H1 (cell line): ENCODE results near the gene BSG. TPM values are rescaled to one million over a fixed set of nuclear protein-coding genes. Genes with fewer than 3 reads are reported as not detected.
A peak's percentile ranks its signal among the peaks of the same experiment; 100 is the strongest.

Source experiments
- CTCF ChIA-PET: fragments of 300-600 bp; sonication (Branson Sonifier 250); formaldehyde crosslinking; loops from one replicate; lab custom pipeline; 2021; ENCODE audit not compliant: partially characterized antibody; lab: Charles Lee
- POLR2A ChIA-PET: fragments of 300-600 bp; sonication (Branson Sonifier 250); formaldehyde crosslinking; loops from one replicate; lab custom pipeline; 2021; ENCODE audit warnings: inconsistent platforms; ENCODE audit not compliant: partially characterized antibody; lab: Charles Lee
- DNase-seq, 2 experiments: peaks; one replicate each; pipeline versions ENCODE4 v3.0.0 to v3.0.0-alpha.2; 2010 to 2022; ENCODE audit warnings: low spot score in 2 of 2, low read depth in 1 of 2, mixed read lengths in 1 of 2
- FAIRE-seq: peaks from 2 replicates; lab custom pipeline; 2011; peaks lifted over from hg19 to GRCh38; lab: Jason Lieb, UNC
- H2AFZ ChIP-seq: 2 replicates; pipeline ENCODE4 v1.8.1; 2012; ENCODE audit warnings: low read length, inconsistent platforms
- H2AK5ac ChIP-seq: 2 replicates; pipeline ENCODE4 v1.6.1; 2013; ENCODE audit warnings: low read depth, low read length
- H2BK120ac ChIP-seq: replicated peaks from 2 replicates; pipeline ENCODE3; 2013; ENCODE audit warnings: low read depth, low read length, inconsistent platforms
- H2BK12ac ChIP-seq: 2 replicates; pipeline ENCODE4 v1.6.1; 2013; ENCODE audit warnings: low read depth, low read length
- H2BK15ac ChIP-seq: 2 replicates; pipeline ENCODE4 v1.6.1; 2013; ENCODE audit warnings: low read length
- H2BK20ac ChIP-seq: 2 replicates; pipeline ENCODE4 v1.6.1; 2013; ENCODE audit warnings: low read length
- H2BK5ac ChIP-seq: 2 replicates; pipeline ENCODE4 v1.6.1; 2013; ENCODE audit warnings: low read depth, low read length
- H3K14ac ChIP-seq: 2 replicates; pipeline ENCODE4 v1.6.1; 2013; ENCODE audit warnings: inconsistent platforms; ENCODE audit not compliant: insufficient read length
- H3K18ac ChIP-seq: 2 replicates; pipeline ENCODE4 v1.6.1; 2013; ENCODE audit warnings: low read length; ENCODE audit errors: extremely low read depth
- H3K23ac ChIP-seq: 2 replicates; pipeline ENCODE4 v1.6.1; 2013; ENCODE audit warnings: inconsistent platforms; ENCODE audit not compliant: insufficient read length
- H3K23me2 ChIP-seq: 2 replicates; pipeline ENCODE4 v1.6.1; 2013; ENCODE audit warnings: low read depth, low read length
- H3K27ac ChIP-seq: 2 replicates; pipeline ENCODE4 v1.6.1; 2011; ENCODE audit warnings: low read depth, low read length, inconsistent platforms
- H3K27me3 ChIP-seq, 4 experiments: replicated peaks in 1 of 4; 1 replicate in 1 of 4; 2 replicates in 3 of 4; pipeline versions ENCODE4 v1.6.1 to v1.8.1; 2011 to 2013; ENCODE audit warnings: low read length in 3 of 4, mild to moderate bottlenecking in 3 of 4, inconsistent platforms in 2 of 4, mixed read lengths in 2 of 4, moderate library complexity in 1 of 4; ENCODE audit not compliant: control insufficient read depth in 3 of 4, insufficient read depth in 3 of 4; ENCODE audit errors: extremely low read depth in 1 of 4
- H3K36me3 ChIP-seq, 4 experiments: 2 replicates each; pipeline versions ENCODE4 v1.6.1 to v1.8.1; 2011 to 2013; ENCODE audit warnings: mild to moderate bottlenecking in 4 of 4, low read length in 3 of 4, moderate library complexity in 2 of 4, control low read depth in 1 of 4, inconsistent platforms in 1 of 4; ENCODE audit not compliant: insufficient read depth in 4 of 4, control insufficient read depth in 2 of 4
- H3K4ac ChIP-seq: replicated peaks from 2 replicates; pipeline ENCODE3; 2013; ENCODE audit warnings: low read length, low read depth, mixed read lengths, inconsistent platforms; ENCODE audit not compliant: insufficient read length
- H3K4me1 ChIP-seq, 4 experiments: replicated peaks in 1 of 4; 1 replicate in 1 of 4; 2 replicates in 3 of 4; pipeline versions ENCODE4 v1.6.1 to v1.8.1; 2011 to 2013; ENCODE audit warnings: low read length in 3 of 4, inconsistent platforms in 2 of 4, mixed read lengths in 1 of 4; ENCODE audit not compliant: insufficient read depth in 4 of 4, control insufficient read depth in 3 of 4
- H3K4me2 ChIP-seq, 2 experiments: 2 replicates each; pipeline versions ENCODE4 v1.6.1 to v1.8.1; 2011 to 2013; ENCODE audit warnings: low read depth in 2 of 2, low read length in 2 of 2, control low read depth in 1 of 2, inconsistent platforms in 1 of 2, mild to moderate bottlenecking in 1 of 2; ENCODE audit not compliant: insufficient read depth in 1 of 2
- H3K4me3 ChIP-seq, 4 experiments: fragments of 200-600, 300-600 bp in 1 of 4; sonication (generic), shearing (Covaris generic), sonication (Bioruptor Twin) in 1 of 4; 2 replicates each; pipeline versions ENCODE4 v1.5.1 to v1.8.1; 2011 to 2016; ENCODE audit warnings: low read length in 4 of 4, low read depth in 3 of 4, control low read depth in 2 of 4, inconsistent platforms in 2 of 4, mild to moderate bottlenecking in 2 of 4, mixed read lengths in 1 of 4, moderate library complexity in 1 of 4; ENCODE audit not compliant: insufficient read depth in 2 of 4; ENCODE audit errors: extremely low read depth in 1 of 4
- H3K56ac ChIP-seq: replicated peaks from 2 replicates; pipeline ENCODE3; 2013; ENCODE audit warnings: low read depth, mild to moderate bottlenecking, mixed read lengths, low read length, inconsistent platforms; ENCODE audit not compliant: insufficient read length
- H3K79me1 ChIP-seq: 2 replicates; pipeline ENCODE4 v1.6.1; 2013; ENCODE audit warnings: low read depth, low read length, control low read depth
- H3K79me2 ChIP-seq, 2 experiments: 2 replicates each; pipeline versions ENCODE4 v1.6.1 to v1.8.1; 2012 to 2013; ENCODE audit warnings: low read length in 2 of 2, mild to moderate bottlenecking in 2 of 2, inconsistent platforms in 1 of 2; ENCODE audit not compliant: insufficient read depth in 2 of 2, control insufficient read depth in 1 of 2
- H3K9ac ChIP-seq, 4 experiments: replicated peaks in 1 of 4; 1 replicate in 1 of 4; 2 replicates in 3 of 4; pipeline versions ENCODE4 v1.6.1 to v1.8.1; 2011 to 2013; ENCODE audit warnings: low read depth in 3 of 4, low read length in 3 of 4, control low read depth in 2 of 4, mild to moderate bottlenecking in 2 of 4, moderate library complexity in 2 of 4, inconsistent platforms in 1 of 4; ENCODE audit errors: extremely low read depth in 1 of 4
- H3K9me3 ChIP-seq, 2 experiments: 2 replicates each; pipeline versions ENCODE4 v1.6.1 to v1.8.1; 2012 to 2013; ENCODE audit warnings: mild to moderate bottlenecking in 2 of 2, moderate library complexity in 2 of 2, control low read depth in 1 of 2, inconsistent platforms in 1 of 2, low read depth in 1 of 2, low read length in 1 of 2, mixed read lengths in 1 of 2; ENCODE audit not compliant: insufficient read depth in 2 of 2
- H4K20me1 ChIP-seq, 2 experiments: replicated peaks in 1 of 2; 2 replicates each; pipeline versions ENCODE3 to v1.8.1; 2011 to 2013; ENCODE audit warnings: inconsistent platforms in 2 of 2, low read length in 2 of 2, mild to moderate bottlenecking in 1 of 2; ENCODE audit not compliant: insufficient read depth in 2 of 2, control insufficient read depth in 1 of 2
- H4K5ac ChIP-seq: 2 replicates; pipeline ENCODE4 v1.6.1; 2013; ENCODE audit warnings: low read length, low read depth, mixed read lengths, inconsistent platforms; ENCODE audit not compliant: insufficient read length
- H4K8ac ChIP-seq: 2 replicates; pipeline ENCODE4 v1.8.0; 2013; ENCODE audit warnings: mild to moderate bottlenecking, moderate library complexity, low read length, inconsistent platforms; ENCODE audit not compliant: insufficient read depth; ENCODE audit errors: extremely low read depth
- H4K91ac ChIP-seq: replicated peaks from 2 replicates; pipeline ENCODE3; 2013; ENCODE audit warnings: low read length, mixed read lengths, inconsistent platforms; ENCODE audit not compliant: insufficient read length
- E2F6 ChIP-seq: IDR thresholded peaks from 2 replicates; pipeline ENCODE4 v1.6.1; 2012; ENCODE audit warnings: inconsistent platforms
- JUN ChIP-seq: IDR thresholded peaks from 2 replicates; pipeline ENCODE4 v1.6.1; 2011; ENCODE audit warnings: low read depth, mild to moderate bottlenecking, improper control_type of control experiment, low read length
- MAFK ChIP-seq: IDR thresholded peaks from 2 replicates; pipeline ENCODE4 v1.6.1; 2012; ENCODE audit warnings: low read depth, mild to moderate bottlenecking, improper control_type of control experiment, low read length
- RXRA ChIP-seq: IDR thresholded peaks from 2 replicates; pipeline ENCODE4 v1.6.1; 2011; ENCODE audit warnings: low read depth, mild to moderate bottlenecking, low read length, moderate library complexity; ENCODE audit not compliant: insufficient read depth
- SAP30 ChIP-seq: fragments of 300-600 bp; sonication (generic); IDR thresholded peaks from 2 replicates; pipeline ENCODE4 v1.7.1; 2012; ENCODE audit warnings: low read length, moderate library complexity, mild to moderate bottlenecking, inconsistent platforms; ENCODE audit not compliant: insufficient read depth, insufficient replicate concordance
- TBP ChIP-seq: IDR thresholded peaks from 2 replicates; pipeline ENCODE4 v1.6.1; 2011; ENCODE audit warnings: low read depth, low read length, improper control_type of control experiment
- USF2 ChIP-seq: IDR thresholded peaks from 2 replicates; pipeline ENCODE4 v1.6.1; 2011; ENCODE audit warnings: low read length, improper control_type of control experiment
- ZNF274 ChIP-seq: IDR thresholded peaks from 2 replicates; pipeline ENCODE4 v1.7.0; 2012; ENCODE audit warnings: low read length, borderline replicate concordance; ENCODE audit errors: extremely low read depth
- WGBS, 2 experiments: shearing (Covaris generic) in 1 of 2; methylation state at CpG; one replicate each; pipeline versions ENCODE4 v1.1.6 to v1.1.7; 2013 to 2015; ENCODE audit warnings: low lambda C conversion rate in 2 of 2, mixed read lengths in 2 of 2, inconsistent platforms in 1 of 2, low coverage in 1 of 2, missing lambda C conversion rate in 1 of 2; ENCODE audit not compliant: insufficient replicate concordance in 2 of 2, insufficient coverage in 1 of 2, insufficient read length in 1 of 2; ENCODE audit errors: extremely low coverage in 1 of 2, missing lambda C conversion rate in 1 of 2; 5-methylcytosine and 5-hydroxymethylcytosine counted together
- polyA plus RNA-seq, 7 experiments: library from polyadenylated mRNA; depleted of rRNA in 3 of 7; stranded (reverse) in 5 of 7; unstranded in 2 of 7; fragments of >200 nt in 5 of 7; fragments of 200-250 nt in 2 of 7; gene quantifications; 1 replicate in 5 of 7; 2 replicates in 1 of 7; 4 replicates in 1 of 7; pipeline versions ENCODE4 v1.2.1 to v1.2.3, GENCODE V29; 2011 to 2013; ENCODE audit warnings: missing spikeins in 2 of 7, mixed read lengths in 2 of 7
- total RNA-seq: library from RNA; stranded (reverse); fragmentation: NEBNext Ultra II Directional; extraction: Animal tissue kit (Norgen Biotek cat#: 25700); gene quantifications from 2 replicates; pipeline ENCODE4 v1.2.1, GENCODE V29; 2021

The BSG gene
- total and polyA plus RNA-seq, 2 of the 8 experiments (the other 6 are each of a cell fraction or from before 2014, with no cell fraction given): 726 to 1,055 TPM

GRCh38 chr19:574658-575526, 2.5 kb downstream of the BSG start:
- Histone ChIP-seq H3K9ac (peak overlapping the region in 2 of 4 experiments; percentile 29 to 35; a peak in 2 of 7 replicates), H4K8ac (no peak overlapping the region; the same call in 1 of the 2 replicates), H2BK15ac (no peak overlapping the region), H3K56ac (no peak overlapping the region), H2AK5ac (no peak overlapping the region), H3K79me2 (peaks cover 53 to 75% of the 10 kb centered on the region in 2 experiments), H3K4me2 (peak overlapping the region; percentile 59 to 99), H2AFZ (no peak overlapping the region), H3K4me1 (peaks cover 0 to 21% (median 11%) of the 10 kb centered on the region in 4 experiments; a peak in 5 of 7 replicates), H3K18ac (no peak overlapping the region; the same call in 1 of the 2 replicates), H2BK120ac (no peak overlapping the region), H2BK12ac (no peak overlapping the region), H3K23ac (no peak overlapping the region), H2BK20ac (no peak overlapping the region), H3K4me3 (peak overlapping the region in 3 of 4 experiments; percentile 11 to 42 (median 26); a peak in 4 of 8 replicates), H3K23me2 (peaks cover 11% of the 10 kb centered on the region; the same call in 1 of the 2 replicates), H2BK5ac (0 out of 2 replicates have a peak overlapping the region, but pooled peaks have one; percentile 60), H3K36me3 (peaks cover 4 to 22% (median 8%) of the 10 kb centered on the region in 4 experiments; a peak in 5 of 8 replicates), H4K91ac (no peak overlapping the region), H4K20me1 (peaks cover 30 to 36% of the 10 kb centered on the region in 2 experiments), H3K79me1 (peaks cover 11% of the 10 kb centered on the region), H3K9me3 (peaks cover 0 to 5% of the 10 kb centered on the region in 2 experiments; a peak in 1 of 4 replicates), H3K27me3 (no peaks in the 10 kb centered on the region), H3K4ac (no peak overlapping the region), H3K14ac (no peak overlapping the region), H4K5ac (no peak overlapping the region), H3K27ac (0 out of 2 replicates have a peak overlapping the region, but pooled peaks have one; percentile 19)
- CTCF ChIA-PET: interaction anchor here (0.6 to 4.7 kb wide), 7 partner anchors 11 to 228 kb away, joined by 3 to 51 read pairs (median 3); no protein-coding TSS in a partner anchor
- DNase-seq: no peak
- FAIRE-seq: no peak
- 84% methylated on average over 31 of the region's 32 CpGs; no CpG with 5 or more reads in 1 of the 2 experiments for WGBS, 2 experiments
- POLR2A ChIA-PET: interaction anchor here (0.6 to 4.8 kb wide), 15 partner anchors 11 to 241 kb away, joined by 3 to 78 read pairs (median 5); partner anchors contain the start of gene GZMM
- TF ChIP-seq USF2 (no peak), MAFK (no peak), RXRA (no peak), E2F6 (no peak), TBP (no peak), ZNF274 (no peak), JUN (no peak), SAP30 (no peak)
